OCI-LY1 (cell line): ENCODE data around the gene UBTD1.

Experiments
- EZH2 ChIP-seq: fragments of 200-600 bp; sonication (generic), shearing (Covaris generic); IDR thresholded peaks from 2 replicates; pipeline ENCODE4 v1.8.0; 2017; ENCODE audit warnings: borderline replicate concordance, mixed run types, mild to moderate bottlenecking, antibody characterized with exemption, low read length, moderate library complexity, mixed read lengths
- TF ChIP-seq, protein P1 (sequence below): fragments of 200-600 bp; sonication (generic), shearing (Covaris generic); IDR thresholded peaks from 2 replicates; pipeline ENCODE4 v1.5.1; 2017; ENCODE audit warnings: mild to moderate bottlenecking, antibody characterized with exemption, low read length, moderate library complexity, mixed read lengths

GRCh38 chr10:97500297-97500575 lies 1.5 kb downstream of the UBTD1 start:
- TF ChIP-seq, protein P1, sequence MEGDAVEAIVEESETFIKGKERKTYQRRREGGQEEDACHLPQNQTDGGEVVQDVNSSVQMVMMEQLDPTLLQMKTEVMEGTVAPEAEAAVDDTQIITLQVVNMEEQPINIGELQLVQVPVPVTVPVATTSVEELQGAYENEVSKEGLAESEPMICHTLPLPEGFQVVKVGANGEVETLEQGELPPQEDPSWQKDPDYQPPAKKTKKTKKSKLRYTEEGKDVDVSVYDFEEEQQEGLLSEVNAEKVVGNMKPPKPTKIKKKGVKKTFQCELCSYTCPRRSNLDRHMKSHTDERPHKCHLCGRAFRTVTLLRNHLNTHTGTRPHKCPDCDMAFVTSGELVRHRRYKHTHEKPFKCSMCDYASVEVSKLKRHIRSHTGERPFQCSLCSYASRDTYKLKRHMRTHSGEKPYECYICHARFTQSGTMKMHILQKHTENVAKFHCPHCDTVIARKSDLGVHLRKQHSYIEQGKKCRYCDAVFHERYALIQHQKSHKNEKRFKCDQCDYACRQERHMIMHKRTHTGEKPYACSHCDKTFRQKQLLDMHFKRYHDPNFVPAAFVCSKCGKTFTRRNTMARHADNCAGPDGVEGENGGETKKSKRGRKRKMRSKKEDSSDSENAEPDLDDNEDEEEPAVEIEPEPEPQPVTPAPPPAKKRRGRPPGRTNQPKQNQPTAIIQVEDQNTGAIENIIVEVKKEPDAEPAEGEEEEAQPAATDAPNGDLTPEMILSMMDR: no peak
- no peak for TF ChIP-seq EZH2
